Measurements from ENCODE around the gene LCNL1. TPM values are rescaled to one million over a fixed set of nuclear protein-coding genes. Genes with fewer than 3 reads are reported as not detected.

The LCNL1 gene
- total RNA-seq, 1 experiment from 2014 or later = not detected

GRCh38 chr9:136994180-136994887 lies 11.5 kb downstream of the LCNL1 start:
- ChIA-PET POLR2A (ENCODE audit: low non-redundant PET) (no interaction called here), CTCF (no interaction called here)
- no peaks in the 10 kb centered on the region for H3K9me3 ChIP-seq (ENCODE audit: low read depth, low read length, poor library complexity, severe bottlenecking)
- DNase-seq (ENCODE audit: low spot score) = no peak
- TF ChIP-seq EZH2 (IDR thresholded peaks at IDR 0.05; ENCODE audit: borderline replicate concordance, low read depth, low read length, poor library complexity, severe bottlenecking) = no peak
- no peak for TF ChIP-seq CTCF (conservative IDR thresholded peaks at IDR 0.05; ENCODE audit: low read depth, low read length)
- H3K36me3 ChIP-seq (ENCODE audit: insufficient read depth, low read length, poor library complexity, severe bottlenecking) = peaks cover 7% of the 10 kb centered on the region
- no peak overlapping the region for H3K4me3 ChIP-seq (ENCODE audit: low read depth, low read length, poor library complexity, severe bottlenecking)
- intact Hi-C loops (cut with micrococcal nuclease; ENCODE audit: unreplicated experiment) = no loop called here
- peaks cover 26% of the 10 kb centered on the region for H3K4me1 ChIP-seq (ENCODE audit: insufficient read depth, low read length, poor library complexity, severe bottlenecking)
- no peaks in the 10 kb centered on the region for H3K27me3 ChIP-seq (replicated peaks; ENCODE audit: insufficient read depth, low read depth, low read length, poor library complexity)
- no peak overlapping the region for H3K27ac ChIP-seq (ENCODE audit: low read depth, low read length, poor library complexity, severe bottlenecking)
- BruUV-seq (replicated peaks) = no TSS peak

- Histone ChIP-seq H3K9me3 (ENCODE audit: low read depth, low read length, poor library complexity, severe bottlenecking) (no peaks in the 10 kb centered on the region), H3K4me1 (ENCODE audit: insufficient read depth, low read length, poor library complexity, severe bottlenecking) (peaks cover 26% of the 10 kb centered on the region), H3K4me3 (ENCODE audit: low read depth, low read length, poor library complexity, severe bottlenecking) (no peak overlapping the region), H3K27me3 (replicated peaks; ENCODE audit: insufficient read depth, low read depth, low read length, poor library complexity) (no peaks in the 10 kb centered on the region), H3K36me3 (ENCODE audit: insufficient read depth, low read length, poor library complexity, severe bottlenecking) (peaks cover 7% of the 10 kb centered on the region), H3K27ac (ENCODE audit: low read depth, low read length, poor library complexity, severe bottlenecking) (no peak overlapping the region)
- no peak for DNase-seq (ENCODE audit: low spot score)
- TF ChIP-seq EZH2 (IDR thresholded peaks at IDR 0.05; ENCODE audit: borderline replicate concordance, low read depth, low read length, poor library complexity, severe bottlenecking) (no peak), CTCF (conservative IDR thresholded peaks at IDR 0.05; ENCODE audit: low read depth, low read length) (no peak)
- BruUV-seq (replicated peaks) = no TSS peak
- CTCF ChIA-PET = no interaction called here
- intact Hi-C loops (cut with micrococcal nuclease; ENCODE audit: unreplicated experiment) = no loop called here
- POLR2A ChIA-PET (ENCODE audit: low non-redundant PET) = no interaction called here
Measured at GRCh38 chr9:136994888-136995230, 12.1 kb downstream of the LCNL1 start.

DNA sequence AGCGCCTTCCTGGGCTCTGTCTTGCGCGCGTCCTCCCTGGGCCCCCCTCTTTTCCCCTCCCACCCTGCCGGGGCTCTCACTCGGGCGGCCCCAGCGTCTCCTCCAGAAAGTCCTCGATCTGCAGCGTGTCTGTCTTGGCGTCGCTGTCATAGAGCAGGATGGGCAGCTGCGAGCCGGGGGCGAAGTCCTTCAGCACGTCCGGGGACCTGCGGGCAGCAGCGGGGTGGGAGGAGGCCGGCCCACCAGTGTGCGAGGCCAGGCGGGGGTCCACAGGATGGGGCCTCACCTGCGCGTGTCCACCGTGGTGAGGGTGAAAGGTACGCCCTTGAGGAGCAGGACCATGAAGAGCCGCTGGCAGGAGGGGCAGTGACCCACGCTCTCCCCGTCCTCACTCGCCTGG lies 12.6 kb downstream of the LCNL1 start:
- POLR2A ChIA-PET (ENCODE audit: low non-redundant PET) = interaction anchor here (0.6 kb wide), 1 partner anchor 109 kb away, joined by 7 read pairs; the partner anchor contains the start of gene TRAF2
- CTCF ChIA-PET = no interaction called here
- intact Hi-C loops (cut with micrococcal nuclease; ENCODE audit: unreplicated experiment) = no loop called here

More for the DNA sequence above, 12.6 kb downstream of the LCNL1 start:
- TF ChIP-seq CTCF (conservative IDR thresholded peaks at IDR 0.05; ENCODE audit: low read depth, low read length) = no peak
- TF ChIP-seq EZH2 (IDR thresholded peaks at IDR 0.05; ENCODE audit: borderline replicate concordance, low read depth, low read length, poor library complexity, severe bottlenecking) = no peak
- no peak overlapping the region for H3K4me3 ChIP-seq (ENCODE audit: low read depth, low read length, poor library complexity, severe bottlenecking)
- DNase-seq (ENCODE audit: low spot score) = no peak
- BruUV-seq (replicated peaks) = no TSS peak
- no peaks in the 10 kb centered on the region for H3K9me3 ChIP-seq (ENCODE audit: low read depth, low read length, poor library complexity, severe bottlenecking)
- H3K4me1 ChIP-seq (ENCODE audit: insufficient read depth, low read length, poor library complexity, severe bottlenecking) = peaks cover 26% of the 10 kb centered on the region
- peaks cover 7% of the 10 kb centered on the region for H3K36me3 ChIP-seq (ENCODE audit: insufficient read depth, low read length, poor library complexity, severe bottlenecking)
- no peaks in the 10 kb centered on the region for H3K27me3 ChIP-seq (replicated peaks; ENCODE audit: insufficient read depth, low read depth, low read length, poor library complexity)
- no peak overlapping the region for H3K27ac ChIP-seq (ENCODE audit: low read depth, low read length, poor library complexity, severe bottlenecking)

Measured in A673 (cell line).